ENCODE results near the gene HMCES. TPM values are rescaled to one million over a fixed set of nuclear protein-coding genes. Genes with fewer than 3 reads are reported as not detected.

Gene HMCES
- total and polyA plus RNA-seq, 4 donors: 13.7 to 18.2 (median 15.3) TPM

DNA sequence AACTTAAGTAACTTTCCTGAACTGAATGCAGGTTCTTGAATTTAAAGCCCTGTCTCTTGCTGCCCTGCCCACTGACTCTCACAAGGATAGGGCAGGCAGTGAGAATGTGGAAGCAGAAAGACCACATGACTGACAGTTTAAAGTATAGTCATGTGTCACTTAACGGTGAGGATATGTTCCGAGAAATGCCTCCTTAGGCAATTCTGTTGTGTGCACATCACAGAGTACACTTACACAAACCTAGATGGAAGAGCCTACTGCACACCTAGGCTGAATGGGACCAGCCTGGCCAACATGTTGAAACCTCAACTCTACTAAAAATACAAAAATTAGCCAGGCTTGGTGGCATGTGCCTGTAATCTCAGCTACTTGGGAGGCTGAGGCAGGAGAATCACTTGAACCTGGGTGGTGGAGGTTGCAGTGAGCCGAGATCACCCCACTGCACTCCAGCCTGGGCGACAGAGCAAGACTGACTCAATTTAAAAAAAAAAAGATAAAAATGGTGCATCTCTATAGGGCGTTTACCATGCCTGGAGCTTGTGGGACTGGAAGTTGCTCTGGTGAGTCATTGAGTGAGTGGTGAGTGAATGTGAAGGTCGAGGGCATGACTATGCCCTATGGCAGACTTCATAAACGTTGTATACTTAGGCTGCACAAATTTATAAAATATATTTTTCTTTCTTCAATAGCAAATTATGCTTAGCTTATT is 48.2 kb upstream of the HMCES start:
- H3K9me3 ChIP-seq (ENCODE audit: control insufficient read depth in 4 of 4, low read length in 3 of 4): no peaks in the 10 kb centered on the region
- no peak for DNase-seq (ENCODE audit: low spot score)
- H3K4me3 ChIP-seq (ENCODE audit: low read depth in 1 of 3, low read length in 3 of 3): no peak overlapping the region
- H3K27me3 ChIP-seq (ENCODE audit: control insufficient read depth in 4 of 4, insufficient read depth in 4 of 4, low read length in 3 of 4): no peaks in the 10 kb centered on the region
- no peaks in the 10 kb centered on the region for H3K36me3 ChIP-seq (ENCODE audit: control insufficient read depth in 4 of 4, insufficient read depth in 3 of 4, low read depth in 1 of 4, low read length in 3 of 4)
- H3K27ac ChIP-seq (ENCODE audit: low read depth in 1 of 2, low read length in 2 of 2): peak overlapping the region in 1 of 2 donors; percentile 49
- H3K4me1 ChIP-seq (ENCODE audit: control insufficient read depth in 4 of 4, insufficient read depth in 4 of 4, low read length in 3 of 4): peaks cover 3 to 23% (median 15%) of the 10 kb centered on the region in 4 donors
- WGBS: 70% methylated on average over 7 of the region's 7 CpGs
- TF ChIP-seq, protein P1, sequence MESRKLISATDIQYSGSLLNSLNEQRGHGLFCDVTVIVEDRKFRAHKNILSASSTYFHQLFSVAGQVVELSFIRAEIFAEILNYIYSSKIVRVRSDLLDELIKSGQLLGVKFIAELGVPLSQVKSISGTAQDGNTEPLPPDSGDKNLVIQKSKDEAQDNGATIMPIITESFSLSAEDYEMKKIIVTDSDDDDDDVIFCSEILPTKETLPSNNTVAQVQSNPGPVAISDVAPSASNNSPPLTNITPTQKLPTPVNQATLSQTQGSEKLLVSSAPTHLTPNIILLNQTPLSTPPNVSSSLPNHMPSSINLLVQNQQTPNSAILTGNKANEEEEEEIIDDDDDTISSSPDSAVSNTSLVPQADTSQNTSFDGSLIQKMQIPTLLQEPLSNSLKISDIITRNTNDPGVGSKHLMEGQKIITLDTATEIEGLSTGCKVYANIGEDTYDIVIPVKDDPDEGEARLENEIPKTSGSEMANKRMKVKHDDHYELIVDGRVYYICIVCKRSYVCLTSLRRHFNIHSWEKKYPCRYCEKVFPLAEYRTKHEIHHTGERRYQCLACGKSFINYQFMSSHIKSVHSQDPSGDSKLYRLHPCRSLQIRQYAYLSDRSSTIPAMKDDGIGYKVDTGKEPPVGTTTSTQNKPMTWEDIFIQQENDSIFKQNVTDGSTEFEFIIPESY (IDR thresholded peaks at IDR 0.05): no peak
- no peak for TF ChIP-seq HNF4G (IDR thresholded peaks at IDR 0.05)
- TF ChIP-seq FOXA1 (IDR thresholded peaks at IDR 0.05): no peak
- no peak for TF ChIP-seq NR2F2 (IDR thresholded peaks at IDR 0.05)
- no peak for TF ChIP-seq EGR1 (IDR thresholded peaks at IDR 0.05; ENCODE audit: low read depth in 2 of 2)
- no peak for TF ChIP-seq SP1 (IDR thresholded peaks at IDR 0.05)
- no peak for TF ChIP-seq TAF1 (conservative IDR thresholded peaks at IDR 0.05)
- TF ChIP-seq FOXA2 (IDR thresholded peaks at IDR 0.05): no peak
- TF ChIP-seq REST (IDR thresholded peaks at IDR 0.05): no peak
- no peak for TF ChIP-seq RAD21 (IDR thresholded peaks at IDR 0.05)
- TF ChIP-seq RXRA (IDR thresholded peaks at IDR 0.05): no peak
- no peak for TF ChIP-seq YY1 (IDR thresholded peaks at IDR 0.05)
- TF ChIP-seq, protein P2, sequence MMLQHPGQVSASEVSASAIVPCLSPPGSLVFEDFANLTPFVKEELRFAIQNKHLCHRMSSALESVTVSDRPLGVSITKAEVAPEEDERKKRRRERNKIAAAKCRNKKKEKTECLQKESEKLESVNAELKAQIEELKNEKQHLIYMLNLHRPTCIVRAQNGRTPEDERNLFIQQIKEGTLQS (IDR thresholded peaks at IDR 0.05): no peak
- TF ChIP-seq, protein P3, sequence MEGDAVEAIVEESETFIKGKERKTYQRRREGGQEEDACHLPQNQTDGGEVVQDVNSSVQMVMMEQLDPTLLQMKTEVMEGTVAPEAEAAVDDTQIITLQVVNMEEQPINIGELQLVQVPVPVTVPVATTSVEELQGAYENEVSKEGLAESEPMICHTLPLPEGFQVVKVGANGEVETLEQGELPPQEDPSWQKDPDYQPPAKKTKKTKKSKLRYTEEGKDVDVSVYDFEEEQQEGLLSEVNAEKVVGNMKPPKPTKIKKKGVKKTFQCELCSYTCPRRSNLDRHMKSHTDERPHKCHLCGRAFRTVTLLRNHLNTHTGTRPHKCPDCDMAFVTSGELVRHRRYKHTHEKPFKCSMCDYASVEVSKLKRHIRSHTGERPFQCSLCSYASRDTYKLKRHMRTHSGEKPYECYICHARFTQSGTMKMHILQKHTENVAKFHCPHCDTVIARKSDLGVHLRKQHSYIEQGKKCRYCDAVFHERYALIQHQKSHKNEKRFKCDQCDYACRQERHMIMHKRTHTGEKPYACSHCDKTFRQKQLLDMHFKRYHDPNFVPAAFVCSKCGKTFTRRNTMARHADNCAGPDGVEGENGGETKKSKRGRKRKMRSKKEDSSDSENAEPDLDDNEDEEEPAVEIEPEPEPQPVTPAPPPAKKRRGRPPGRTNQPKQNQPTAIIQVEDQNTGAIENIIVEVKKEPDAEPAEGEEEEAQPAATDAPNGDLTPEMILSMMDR (IDR thresholded peaks at IDR 0.05; ENCODE audit: low read depth, low read length, missing input control): no peak
- no peak for TF ChIP-seq JUND (IDR thresholded peaks at IDR 0.05)
- TF ChIP-seq GABPA (IDR thresholded peaks at IDR 0.05 in 1 of 2, conservative IDR thresholded peaks at IDR 0.05 in 1 of 2): no peak
- TF ChIP-seq, protein P4, sequence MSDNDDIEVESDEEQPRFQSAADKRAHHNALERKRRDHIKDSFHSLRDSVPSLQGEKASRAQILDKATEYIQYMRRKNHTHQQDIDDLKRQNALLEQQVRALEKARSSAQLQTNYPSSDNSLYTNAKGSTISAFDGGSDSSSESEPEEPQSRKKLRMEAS (IDR thresholded peaks at IDR 0.05): no peak
- TF ChIP-seq HNF4A (conservative IDR thresholded peaks at IDR 0.05): no peak
- H3K9ac ChIP-seq (ENCODE audit: low read depth in 1 of 2, low read length in 2 of 2): no peak overlapping the region
